GM18502 (cell line): ENCODE results near the gene TTC28.

Experiments used
- ATAC-seq: cut with Tn5 transposase; IDR thresholded peaks from one replicate; pipeline ENCODE4 v1.9.1; 2021; ENCODE audit warnings: mild to moderate bottlenecking; ENCODE audit not compliant: unreplicated experiment, poor library complexity

TTC28 gene

GRCh38 chr22:28247667-28248363 is 431.8 kb downstream of the TTC28 start:
- ATAC-seq: no peak

GRCh38 chr22:28247136-28247535 is 432.5 kb downstream of the TTC28 start:
- ATAC-seq: no peak

- ATAC-seq: no peak
These were observed 433.2 kb downstream of the TTC28 start for GRCh38 chr22:28246397-28246796.

- ATAC-seq: no peak
These were observed 433.9 kb downstream of the TTC28 start for GRCh38 chr22:28245579-28246224.

GRCh38 chr22:28244757-28245156 is 434.9 kb downstream of the TTC28 start:
- no peak for ATAC-seq

- ATAC-seq: no peak
These were observed 436.1 kb downstream of the TTC28 start for GRCh38 chr22:28243539-28243938.

GRCh38 chr22:28241656-28242290 is 437.9 kb downstream of the TTC28 start:
- ATAC-seq: no peak

GRCh38 chr22:28239941-28240340 is 439.7 kb downstream of the TTC28 start:
- no peak for ATAC-seq

- ATAC-seq: no peak
These were observed 441.9 kb downstream of the TTC28 start for GRCh38 chr22:28237783-28238182.

GRCh38 chr22:28237112-28237511 is 442.5 kb downstream of the TTC28 start:
- ATAC-seq: no peak

GRCh38 chr22:28232204-28232603 is 447.4 kb downstream of the TTC28 start:
- no peak for ATAC-seq

- no peak for ATAC-seq
These were observed 448.2 kb downstream of the TTC28 start for GRCh38 chr22:28231441-28231840.

- no peak for ATAC-seq
These were observed 449.0 kb downstream of the TTC28 start for GRCh38 chr22:28230671-28231070.

GRCh38 chr22:28229566-28230485 is 449.8 kb downstream of the TTC28 start:
- ATAC-seq: no peak

- ATAC-seq: no peak
These were observed 455.8 kb downstream of the TTC28 start for GRCh38 chr22:28223826-28224225.

- ATAC-seq: no peak
These were observed 456.5 kb downstream of the TTC28 start for GRCh38 chr22:28222976-28223745.

- ATAC-seq: no peak
These were observed 457.1 kb downstream of the TTC28 start for GRCh38 chr22:28222571-28222970.

GRCh38 chr22:28222052-28222451 is 457.6 kb downstream of the TTC28 start:
- ATAC-seq: no peak

- no peak for ATAC-seq
These were observed 458.8 kb downstream of the TTC28 start for GRCh38 chr22:28220626-28221363.
